Caco-2 (cell line): ENCODE measurements around the gene PPP1R27. TPM values are rescaled to one million over a fixed set of nuclear protein-coding genes. Genes with fewer than 3 reads are reported as not detected.
A peak's percentile ranks its signal among the peaks of the same experiment; 100 is the strongest.

ENCODE experiments used
- BruUV-seq: library from RNA; stranded (reverse); fragments of 400-500 nt; replicated peaks from 2 replicates; lab custom pipeline; 2021; lab: Mats Ljungman, UMichigan
- CTCF ChIA-PET: fragments of 300-600 bp; sonication (Branson Sonifier 250); formaldehyde crosslinking; loops from one replicate; lab custom pipeline; 2022; ENCODE audit warnings: antibody characterized with exemption; lab: Charles Lee
- POLR2A ChIA-PET: fragments of 300-600 bp; sonication (Branson Sonifier 250); formaldehyde crosslinking; loops from one replicate; lab custom pipeline; 2022; ENCODE audit warnings: antibody characterized with exemption; lab: Charles Lee
- DNase-seq, 2 experiments: peaks; one replicate each; pipeline versions ENCODE4 v3.0.0 to v3.0.0-alpha.2; 2020 to 2022
- H3K27me3 ChIP-seq: replicated peaks from 2 replicates; pipeline ENCODE4 v1.6.0; 2011; ENCODE audit warnings: low read length; ENCODE audit not compliant: control insufficient read depth, insufficient read depth
- H3K36me3 ChIP-seq: 2 replicates; pipeline ENCODE4 v1.5.1; 2011; ENCODE audit warnings: low read length; ENCODE audit not compliant: control insufficient read depth, insufficient read depth
- H3K4me1 ChIP-seq: fragments of 250-450 bp; sonication (Bioruptor Pico); 2 replicates; pipeline ENCODE4 v1.5.1; 2020; ENCODE audit warnings: mild to moderate bottlenecking
- H3K4me3 ChIP-seq: 2 replicates; pipeline ENCODE4 v1.5.1; 2011; ENCODE audit warnings: low read depth, mild to moderate bottlenecking, control low read depth, low read length
- H3K9me3 ChIP-seq: fragments of 250-450 bp; sonication (Bioruptor Pico); 2 replicates; pipeline ENCODE4 v1.5.1; 2020; ENCODE audit warnings: mild to moderate bottlenecking, moderate library complexity
- H3K27ac Mint-ChIP-seq: one replicate; pipeline ENCODE4 v1.8.0; 2022; ENCODE audit warnings: mixed read lengths; ENCODE audit not compliant: unreplicated experiment
- H3K27me3 Mint-ChIP-seq: one replicate; pipeline ENCODE4 v1.8.0; 2022; ENCODE audit warnings: mixed read lengths; ENCODE audit not compliant: insufficient read depth, unreplicated experiment
- H3K36me3 Mint-ChIP-seq: one replicate; pipeline ENCODE4 v1.8.0; 2022; ENCODE audit warnings: mild to moderate bottlenecking, mixed read lengths; ENCODE audit not compliant: insufficient read depth, unreplicated experiment
- H3K4me1 Mint-ChIP-seq: one replicate; pipeline ENCODE4 v1.8.0; 2022; ENCODE audit warnings: low read depth, mixed read lengths; ENCODE audit not compliant: unreplicated experiment
- H3K4me3 Mint-ChIP-seq: one replicate; pipeline ENCODE4 v1.8.0; 2022; ENCODE audit warnings: mild to moderate bottlenecking, moderate library complexity, mixed read lengths; ENCODE audit not compliant: unreplicated experiment
- H3K9me3 Mint-ChIP-seq: one replicate; pipeline ENCODE4 v1.8.0; 2022; ENCODE audit warnings: mixed read lengths; ENCODE audit not compliant: unreplicated experiment
- CTCF ChIP-seq, 2 experiments: fragments of 200-600 bp in 1 of 2; IDR thresholded peaks; 1 replicate in 1 of 2; 2 replicates in 1 of 2; pipeline versions ENCODE4 v1.5.1 to v1.8.0; 2011 to 2022; ENCODE audit warnings: antibody characterized with exemption in 1 of 2, control low read depth in 1 of 2, inconsistent platforms in 1 of 2, low read depth in 1 of 2, low read length in 1 of 2, mild to moderate bottlenecking in 1 of 2, moderate library complexity in 1 of 2; ENCODE audit not compliant: insufficient read depth in 1 of 2, severe bottlenecking in 1 of 2, unreplicated experiment in 1 of 2
- intact Hi-C: fragments of 100-400 bp; cut with micrococcal nuclease; formaldehyde crosslinking; loops from one replicate; pipeline ENCODE4 v1.10.0; 2022; ENCODE audit not compliant: unreplicated experiment
- total RNA-seq: library from RNA; stranded (reverse); gene quantifications from 2 replicates; pipeline ENCODE4 v1.2.3, GENCODE V29; 2022

Gene PPP1R27
- total RNA-seq, 1 experiment from 2014 or later, result 0.93 TPM

GRCh38 chr17:81822312-81822637 lies 12.6 kb downstream of the PPP1R27 start:
- DNase-seq, result no peak
- BruUV-seq, result no TSS peak
- Histone ChIP-seq H3K36me3 (no peaks in the 10 kb centered on the region), H3K4me3 (no peak overlapping the region), H3K4me1 (no peaks in the 10 kb centered on the region), H3K27me3 (no peaks in the 10 kb centered on the region), H3K9me3 (no peaks in the 10 kb centered on the region)
- CTCF ChIA-PET, result interaction anchor here (0.6 to 1.5 kb wide), 5 partner anchors 11 to 426 kb away, joined by 3 to 5 read pairs (median 5); partner anchors contain the start of gene MCRIP1
- no peak overlapping the region for H3K4me3 Mint-ChIP-seq
- POLR2A ChIA-PET, result interaction anchor here (0.6 to 0.8 kb wide), 2 partner anchors 9 to 99 kb away, joined by 3 to 12 read pairs; no protein-coding TSS in a partner anchor
- intact Hi-C loops, result no loop called here
- TF ChIP-seq CTCF (IDR thresholded peaks at IDR 0.05; ENCODE audit: insufficient read depth in 1 of 2, low read depth in 1 of 2, low read length in 1 of 2, severe bottlenecking in 1 of 2, unreplicated experiment in 1 of 2), result no peak
- H3K9me3 Mint-ChIP-seq, result no peaks in the 10 kb centered on the region
- peaks cover 7% of the 10 kb centered on the region for H3K4me1 Mint-ChIP-seq
- no peak overlapping the region for H3K27ac Mint-ChIP-seq
- peaks cover 6% of the 10 kb centered on the region for H3K36me3 Mint-ChIP-seq
- no peaks in the 10 kb centered on the region for H3K27me3 Mint-ChIP-seq

GRCh38 chr17:81821603-81822311 lies 13.1 kb downstream of the PPP1R27 start:
- H3K4me1 ChIP-seq, result no peaks in the 10 kb centered on the region
- Mint-ChIP-seq H3K9me3 (no peaks in the 10 kb centered on the region), H3K27ac (no peak overlapping the region), H3K4me1 (peaks cover 7% of the 10 kb centered on the region), H3K4me3 (no peak overlapping the region), H3K36me3 (peaks cover 6% of the 10 kb centered on the region), H3K27me3 (no peaks in the 10 kb centered on the region)
- intact Hi-C loops, result no loop called here
- POLR2A ChIA-PET, result interaction anchor here (0.6 to 0.8 kb wide), 2 partner anchors 9 to 98 kb away, joined by 3 to 12 read pairs; no protein-coding TSS in a partner anchor
- peak; percentile 64 to 75 for DNase-seq
- BruUV-seq, result no TSS peak
- H3K9me3 ChIP-seq, result no peaks in the 10 kb centered on the region
- H3K4me3 ChIP-seq, result no peak overlapping the region
- CTCF ChIA-PET, result interaction anchor here (0.7 to 1.5 kb wide), 4 partner anchors 12 to 426 kb away, joined by 3 to 5 read pairs (median 4); partner anchors contain the start of gene MCRIP1
- no peaks in the 10 kb centered on the region for H3K36me3 ChIP-seq
- peak; percentile 45 to 47 for TF ChIP-seq CTCF (IDR thresholded peaks at IDR 0.05; ENCODE audit: insufficient read depth in 1 of 2, low read depth in 1 of 2, low read length in 1 of 2, severe bottlenecking in 1 of 2, unreplicated experiment in 1 of 2)
- no peaks in the 10 kb centered on the region for H3K27me3 ChIP-seq

GRCh38 chr17:81821147-81821546 lies 13.7 kb downstream of the PPP1R27 start:
- BruUV-seq, result no TSS peak
- intact Hi-C loops, result no loop called here
- Mint-ChIP-seq H3K36me3 (peaks cover 6% of the 10 kb centered on the region), H3K27ac (no peak overlapping the region), H3K4me3 (no peak overlapping the region), H3K4me1 (peaks cover 6% of the 10 kb centered on the region), H3K9me3 (no peaks in the 10 kb centered on the region), H3K27me3 (no peaks in the 10 kb centered on the region)
- no peaks in the 10 kb centered on the region for H3K4me1 ChIP-seq
- ChIA-PET CTCF (interaction anchor here (1.0 kb wide), 1 partner anchor 38 kb away, joined by 4 read pairs; no protein-coding TSS in a partner anchor), POLR2A (interaction anchor here (0.8 kb wide), 1 partner anchor 97 kb away, joined by 3 read pairs; no protein-coding TSS in a partner anchor)
- H3K4me3 ChIP-seq, result no peak overlapping the region
- no peaks in the 10 kb centered on the region for H3K27me3 ChIP-seq
- H3K36me3 ChIP-seq, result no peaks in the 10 kb centered on the region
- H3K9me3 ChIP-seq, result no peaks in the 10 kb centered on the region
- no peak for TF ChIP-seq CTCF (IDR thresholded peaks at IDR 0.05; ENCODE audit: insufficient read depth in 1 of 2, low read depth in 1 of 2, low read length in 1 of 2, severe bottlenecking in 1 of 2, unreplicated experiment in 1 of 2)
- DNase-seq, result no peak
